ENCODE data around the gene APOBEC3A.

DNA sequence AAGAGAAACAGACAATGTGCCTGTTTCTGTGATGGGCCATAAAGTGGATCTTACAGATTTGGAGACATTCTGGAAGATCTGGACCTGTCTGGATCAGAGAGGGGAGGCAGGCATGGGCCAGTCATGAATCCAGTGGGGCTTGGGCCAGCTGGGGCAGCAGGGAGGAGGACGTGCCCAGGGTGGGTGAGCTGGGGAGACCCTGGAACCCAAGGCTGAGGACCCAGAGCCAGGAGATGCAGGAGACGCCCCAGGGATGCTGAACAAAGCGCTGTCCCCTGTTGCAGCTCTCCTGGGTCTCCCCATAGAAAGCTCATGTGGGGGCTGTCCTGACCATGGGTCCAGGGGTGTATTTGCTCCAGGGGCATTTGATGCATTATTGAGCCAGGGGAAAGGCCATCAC, 1.5 kb upstream of the APOBEC3A start:
- TF ChIP-seq POLR2A (IDR thresholded peaks at IDR 0.05) (no peak), POLR2AphosphoS5 (IDR thresholded peaks at IDR 0.05; ENCODE audit: insufficient read depth in 1 of 2, low read depth in 1 of 2) (no peak)
- TF ChIP-seq, protein P1, sequence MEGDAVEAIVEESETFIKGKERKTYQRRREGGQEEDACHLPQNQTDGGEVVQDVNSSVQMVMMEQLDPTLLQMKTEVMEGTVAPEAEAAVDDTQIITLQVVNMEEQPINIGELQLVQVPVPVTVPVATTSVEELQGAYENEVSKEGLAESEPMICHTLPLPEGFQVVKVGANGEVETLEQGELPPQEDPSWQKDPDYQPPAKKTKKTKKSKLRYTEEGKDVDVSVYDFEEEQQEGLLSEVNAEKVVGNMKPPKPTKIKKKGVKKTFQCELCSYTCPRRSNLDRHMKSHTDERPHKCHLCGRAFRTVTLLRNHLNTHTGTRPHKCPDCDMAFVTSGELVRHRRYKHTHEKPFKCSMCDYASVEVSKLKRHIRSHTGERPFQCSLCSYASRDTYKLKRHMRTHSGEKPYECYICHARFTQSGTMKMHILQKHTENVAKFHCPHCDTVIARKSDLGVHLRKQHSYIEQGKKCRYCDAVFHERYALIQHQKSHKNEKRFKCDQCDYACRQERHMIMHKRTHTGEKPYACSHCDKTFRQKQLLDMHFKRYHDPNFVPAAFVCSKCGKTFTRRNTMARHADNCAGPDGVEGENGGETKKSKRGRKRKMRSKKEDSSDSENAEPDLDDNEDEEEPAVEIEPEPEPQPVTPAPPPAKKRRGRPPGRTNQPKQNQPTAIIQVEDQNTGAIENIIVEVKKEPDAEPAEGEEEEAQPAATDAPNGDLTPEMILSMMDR (IDR thresholded peaks at IDR 0.05), result no peak

All from vagina (tissue), 2 donors.